Retina (tissue), 1 donor: ENCODE measurements around the gene MEOX2.

ENCODE experiments used
- DNase-seq: peaks from one replicate; pipeline ENCODE4 v3.0.0-alpha.2; 2016

Gene MEOX2

GRCh38 chr7:15680446-15680845, 6.0 kb downstream of the MEOX2 start:
- DNase-seq = no peak

GRCh38 chr7:15679306-15679705, 7.2 kb downstream of the MEOX2 start:
- no peak for DNase-seq

GRCh38 chr7:15678653-15679052, 7.8 kb downstream of the MEOX2 start:
- DNase-seq = no peak

- no peak for DNase-seq
These were observed 11.1 kb downstream of the MEOX2 start for GRCh38 chr7:15675379-15675778.

GRCh38 chr7:15674586-15674985, 11.9 kb downstream of the MEOX2 start:
- no peak for DNase-seq

- no peak for DNase-seq
These were observed 16.9 kb downstream of the MEOX2 start for GRCh38 chr7:15669443-15670090.

- no peak for DNase-seq
These were observed 18.5 kb downstream of the MEOX2 start for GRCh38 chr7:15667991-15668390.

GRCh38 chr7:15662451-15662850, 24.0 kb downstream of the MEOX2 start:
- no peak for DNase-seq

GRCh38 chr7:15658247-15658646, 28.2 kb downstream of the MEOX2 start:
- no peak for DNase-seq

- no peak for DNase-seq
These were observed 33.6 kb downstream of the MEOX2 start for GRCh38 chr7:15652776-15653290.

- no peak for DNase-seq
These were observed 34.8 kb downstream of the MEOX2 start for GRCh38 chr7:15651693-15652092.

- DNase-seq = no peak
These were observed 35.7 kb downstream of the MEOX2 start for GRCh38 chr7:15650787-15651186.

GRCh38 chr7:15648461-15648961, 38.0 kb downstream of the MEOX2 start:
- no peak for DNase-seq

GRCh38 chr7:15647309-15647708, 39.2 kb downstream of the MEOX2 start:
- DNase-seq = no peak

- no peak for DNase-seq
These were observed 43.3 kb downstream of the MEOX2 start for GRCh38 chr7:15643000-15643705.

- no peak for DNase-seq
These were observed 57.6 kb downstream of the MEOX2 start for GRCh38 chr7:15628876-15629275.

- no peak for DNase-seq
These were observed 60.4 kb downstream of the MEOX2 start for GRCh38 chr7:15626041-15626440.

- DNase-seq = no peak
These were observed 61.0 kb downstream of the MEOX2 start for GRCh38 chr7:15625466-15625865.

GRCh38 chr7:15621468-15621867, 65.0 kb downstream of the MEOX2 start:
- no peak for DNase-seq

- no peak for DNase-seq
These were observed 65.8 kb downstream of the MEOX2 start for GRCh38 chr7:15620491-15621185.

GRCh38 chr7:15618275-15618674, 68.2 kb downstream of the MEOX2 start:
- no peak for DNase-seq

GRCh38 chr7:15612205-15612604, 74.3 kb downstream of the MEOX2 start:
- DNase-seq = no peak

GRCh38 chr7:15610503-15610902, 76.0 kb downstream of the MEOX2 start:
- no peak for DNase-seq

GRCh38 chr7:15609287-15609686, 77.2 kb downstream of the MEOX2 start:
- no peak for DNase-seq
